ENCODE measurements around the gene DDX39A.
A peak's percentile ranks its signal among the peaks of the same experiment; 100 is the strongest.

DNA sequence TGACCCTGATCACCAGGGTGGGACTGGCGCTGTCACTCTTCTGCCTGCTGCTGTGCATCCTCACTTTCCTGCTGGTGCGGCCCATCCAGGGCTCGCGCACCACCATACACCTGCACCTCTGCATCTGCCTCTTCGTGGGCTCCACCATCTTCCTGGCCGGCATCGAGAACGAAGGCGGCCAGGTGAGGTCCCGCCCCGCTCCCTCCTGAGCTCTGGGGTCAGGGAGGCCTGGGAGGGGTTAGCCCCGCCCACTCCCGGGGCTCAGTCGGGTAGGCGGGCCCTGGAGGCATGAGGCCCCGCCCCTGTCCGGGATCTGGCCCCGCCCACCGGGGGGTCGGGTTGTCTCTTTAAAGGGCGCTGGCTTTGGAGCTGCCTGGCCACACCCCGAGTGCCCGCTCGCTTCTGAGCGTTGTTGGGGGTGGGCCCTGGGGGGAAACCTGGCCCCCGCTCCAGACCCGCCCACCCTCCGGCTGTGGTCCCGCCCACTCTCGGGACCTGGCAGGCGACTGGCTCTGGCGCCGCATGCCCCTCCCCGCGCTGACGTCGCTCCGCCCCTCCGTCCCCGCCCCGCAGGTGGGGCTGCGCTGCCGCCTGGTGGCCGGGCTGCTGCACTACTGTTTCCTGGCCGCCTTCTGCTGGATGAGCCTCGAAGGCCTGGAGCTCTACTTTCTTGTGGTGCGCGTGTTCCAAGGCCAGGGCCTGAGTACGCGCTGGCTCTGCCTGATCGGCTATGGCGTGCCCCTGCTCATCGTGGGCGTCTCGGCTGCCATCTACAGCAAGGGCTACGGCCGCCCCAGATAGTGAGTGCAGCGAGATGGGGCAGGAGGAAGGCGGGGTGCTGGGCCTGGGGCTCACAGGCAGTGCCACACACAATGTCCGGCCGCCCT, 13.1 kb downstream of the DDX39A start:
- TF ChIP-seq EZH2 (IDR thresholded peaks at IDR 0.05; ENCODE audit: low read length, missing control alignments): no peak
- TF ChIP-seq, protein P1, sequence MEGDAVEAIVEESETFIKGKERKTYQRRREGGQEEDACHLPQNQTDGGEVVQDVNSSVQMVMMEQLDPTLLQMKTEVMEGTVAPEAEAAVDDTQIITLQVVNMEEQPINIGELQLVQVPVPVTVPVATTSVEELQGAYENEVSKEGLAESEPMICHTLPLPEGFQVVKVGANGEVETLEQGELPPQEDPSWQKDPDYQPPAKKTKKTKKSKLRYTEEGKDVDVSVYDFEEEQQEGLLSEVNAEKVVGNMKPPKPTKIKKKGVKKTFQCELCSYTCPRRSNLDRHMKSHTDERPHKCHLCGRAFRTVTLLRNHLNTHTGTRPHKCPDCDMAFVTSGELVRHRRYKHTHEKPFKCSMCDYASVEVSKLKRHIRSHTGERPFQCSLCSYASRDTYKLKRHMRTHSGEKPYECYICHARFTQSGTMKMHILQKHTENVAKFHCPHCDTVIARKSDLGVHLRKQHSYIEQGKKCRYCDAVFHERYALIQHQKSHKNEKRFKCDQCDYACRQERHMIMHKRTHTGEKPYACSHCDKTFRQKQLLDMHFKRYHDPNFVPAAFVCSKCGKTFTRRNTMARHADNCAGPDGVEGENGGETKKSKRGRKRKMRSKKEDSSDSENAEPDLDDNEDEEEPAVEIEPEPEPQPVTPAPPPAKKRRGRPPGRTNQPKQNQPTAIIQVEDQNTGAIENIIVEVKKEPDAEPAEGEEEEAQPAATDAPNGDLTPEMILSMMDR (conservative IDR thresholded peaks at IDR 0.05 in 1 of 2, IDR thresholded peaks at IDR 0.05 in 1 of 2; ENCODE audit: low read depth in 1 of 2, low read length in 2 of 2): peak; percentile 35 to 66
